Parathyroid adenoma (tissue), 2 donors: Measurements from ENCODE around the gene TLCD2.

ENCODE experiments used
- H2AFZ ChIP-seq: fragments of 300-600 bp; sonication (generic); one replicate; pipeline ENCODE4 v1.7.0; 2017; ENCODE audit warnings: antibody characterized with exemption, mild to moderate bottlenecking
- H3K27ac ChIP-seq: fragments of 300-600 bp; sonication (generic); one replicate; pipeline ENCODE4 v1.7.0; 2017
- H3K27me3 ChIP-seq: fragments of 300-600 bp; sonication (generic); one replicate; pipeline ENCODE4 v1.7.0; 2017; ENCODE audit warnings: low read length; ENCODE audit not compliant: control insufficient read depth, insufficient read depth
- H3K36me3 ChIP-seq: fragments of 300-600 bp; sonication (generic); one replicate; pipeline ENCODE4 v1.7.0; 2017; ENCODE audit warnings: low read length; ENCODE audit not compliant: control insufficient read depth, insufficient read depth
- H3K4me1 ChIP-seq: fragments of 300-600 bp; sonication (generic); one replicate; pipeline ENCODE4 v1.7.0; 2017; ENCODE audit warnings: control low read depth
- H3K4me2 ChIP-seq: fragments of 300-600 bp; sonication (generic); one replicate; pipeline ENCODE4 v1.7.0; 2017; ENCODE audit warnings: low read length
- H3K4me3 ChIP-seq: fragments of 300-600 bp; sonication (generic); one replicate; pipeline ENCODE4 v1.7.0; 2017; ENCODE audit warnings: low read depth, low read length
- H3K79me2 ChIP-seq: fragments of 300-600 bp; sonication (generic); one replicate; pipeline ENCODE4 v1.7.0; 2017; ENCODE audit warnings: control low read depth
- H3K9ac ChIP-seq: fragments of 300-600 bp; sonication (generic); one replicate; pipeline ENCODE4 v1.7.0; 2017; ENCODE audit warnings: mild to moderate bottlenecking
- H3K9me3 ChIP-seq: fragments of 300-600 bp; sonication (generic); one replicate; pipeline ENCODE4 v1.7.0; 2017; ENCODE audit warnings: low read length; ENCODE audit not compliant: control insufficient read depth
- CTCF ChIP-seq: fragments of 300-600 bp; sonication (generic); IDR thresholded peaks from one replicate; pipeline ENCODE4 v1.7.0; 2017; ENCODE audit warnings: antibody characterized with exemption, mild to moderate bottlenecking
- donor health status: primary hyperparathyroidism.

The TLCD2 gene

GRCh38 chr17:1750628-1751027 lies 40.5 kb upstream of the TLCD2 start:
- Histone ChIP-seq H2AFZ (no peak overlapping the region), H3K4me2 (no peak overlapping the region), H3K27ac (no peak overlapping the region), H3K4me1 (no peaks in the 10 kb centered on the region), H3K9ac (no peak overlapping the region), H3K36me3 (no peaks in the 10 kb centered on the region), H3K4me3 (no peak overlapping the region), H3K9me3 (no peaks in the 10 kb centered on the region), H3K79me2 (no peaks in the 10 kb centered on the region), H3K27me3 (no peaks in the 10 kb centered on the region)
- no peak for TF ChIP-seq CTCF

- no peak for TF ChIP-seq CTCF
- Histone ChIP-seq H3K27me3 (no peaks in the 10 kb centered on the region), H3K9ac (no peak overlapping the region), H3K27ac (peak overlapping the region; percentile 53), H2AFZ (no peak overlapping the region), H3K4me3 (no peak overlapping the region), H3K36me3 (no peaks in the 10 kb centered on the region), H3K4me1 (no peaks in the 10 kb centered on the region), H3K9me3 (no peaks in the 10 kb centered on the region), H3K79me2 (no peaks in the 10 kb centered on the region), H3K4me2 (no peak overlapping the region)
These were observed 36.9 kb upstream of the TLCD2 start for GRCh38 chr17:1746975-1747543.

GRCh38 chr17:1745513-1746020 lies 35.4 kb upstream of the TLCD2 start:
- no peak overlapping the region for H3K4me2 ChIP-seq
- no peak overlapping the region for H3K9ac ChIP-seq
- no peak overlapping the region for H3K4me3 ChIP-seq
- H2AFZ ChIP-seq, result no peak overlapping the region
- no peaks in the 10 kb centered on the region for H3K36me3 ChIP-seq
- no peak for TF ChIP-seq CTCF
- no peaks in the 10 kb centered on the region for H3K4me1 ChIP-seq
- H3K27me3 ChIP-seq, result no peaks in the 10 kb centered on the region
- H3K79me2 ChIP-seq, result no peaks in the 10 kb centered on the region
- no peak overlapping the region for H3K27ac ChIP-seq
- H3K9me3 ChIP-seq, result no peaks in the 10 kb centered on the region

- Histone ChIP-seq H3K9me3 (no peaks in the 10 kb centered on the region), H3K4me3 (no peak overlapping the region), H2AFZ (no peak overlapping the region), H3K36me3 (no peaks in the 10 kb centered on the region), H3K27ac (no peak overlapping the region), H3K27me3 (no peaks in the 10 kb centered on the region), H3K4me1 (no peaks in the 10 kb centered on the region), H3K9ac (no peak overlapping the region), H3K4me2 (no peak overlapping the region), H3K79me2 (no peaks in the 10 kb centered on the region)
- no peak for TF ChIP-seq CTCF
These were observed 34.7 kb upstream of the TLCD2 start for GRCh38 chr17:1744551-1745512.
